NCI-H1417 (cell line): ENCODE results near the gene FAM107B.

Experiments used
- DNase-seq, 3 experiments: peaks; one replicate each; lab custom pipeline; 2025; lab: John Stamatoyannopoulos, UW

Gene FAM107B

GRCh38 chr10:14625192-14625631 lies 149.5 kb downstream of the FAM107B start:
- peak; percentile 6 to 41 (median 10) for DNase-seq

- no peak for DNase-seq
These were observed 150.1 kb downstream of the FAM107B start for GRCh38 chr10:14624600-14624999.

GRCh38 chr10:14623931-14624330 lies 150.8 kb downstream of the FAM107B start:
- peak; percentile 4 to 58 (median 57) for DNase-seq

GRCh38 chr10:14621037-14621436 lies 153.7 kb downstream of the FAM107B start:
- no peak for DNase-seq

- DNase-seq, result no peak
These were observed 156.0 kb downstream of the FAM107B start for GRCh38 chr10:14618674-14619073.

GRCh38 chr10:14617852-14618251 lies 156.8 kb downstream of the FAM107B start:
- DNase-seq, result no peak

- DNase-seq, result no peak
These were observed 157.6 kb downstream of the FAM107B start for GRCh38 chr10:14616955-14617730.

- DNase-seq, result no peak
These were observed 158.2 kb downstream of the FAM107B start for GRCh38 chr10:14616465-14616864.

- no peak for DNase-seq
These were observed 161.1 kb downstream of the FAM107B start for GRCh38 chr10:14613588-14613920.

- DNase-seq, result no peak
These were observed 161.7 kb downstream of the FAM107B start for GRCh38 chr10:14612873-14613587.

GRCh38 chr10:14611968-14612693 lies 162.6 kb downstream of the FAM107B start:
- no peak for DNase-seq

- no peak for DNase-seq
These were observed 165.5 kb downstream of the FAM107B start for GRCh38 chr10:14609178-14609577.

- DNase-seq, result no peak
These were observed 166.2 kb downstream of the FAM107B start for GRCh38 chr10:14608381-14609001.

- no peak for DNase-seq
These were observed 168.1 kb downstream of the FAM107B start for GRCh38 chr10:14606633-14607032.

GRCh38 chr10:14605231-14605925 lies 169.3 kb downstream of the FAM107B start:
- DNase-seq, result no peak

GRCh38 chr10:14604181-14605142 lies 170.2 kb downstream of the FAM107B start:
- peak; percentile 70 to 82 (median 77) for DNase-seq

- DNase-seq, result peak in 2 of 3 experiments; percentile 37 to 51
These were observed 171.1 kb downstream of the FAM107B start for GRCh38 chr10:14603534-14604102.

GRCh38 chr10:14602807-14603533 lies 171.7 kb downstream of the FAM107B start:
- DNase-seq, result no peak
